Measurements from ENCODE around the gene FOXF2.

The FOXF2 gene

DNA sequence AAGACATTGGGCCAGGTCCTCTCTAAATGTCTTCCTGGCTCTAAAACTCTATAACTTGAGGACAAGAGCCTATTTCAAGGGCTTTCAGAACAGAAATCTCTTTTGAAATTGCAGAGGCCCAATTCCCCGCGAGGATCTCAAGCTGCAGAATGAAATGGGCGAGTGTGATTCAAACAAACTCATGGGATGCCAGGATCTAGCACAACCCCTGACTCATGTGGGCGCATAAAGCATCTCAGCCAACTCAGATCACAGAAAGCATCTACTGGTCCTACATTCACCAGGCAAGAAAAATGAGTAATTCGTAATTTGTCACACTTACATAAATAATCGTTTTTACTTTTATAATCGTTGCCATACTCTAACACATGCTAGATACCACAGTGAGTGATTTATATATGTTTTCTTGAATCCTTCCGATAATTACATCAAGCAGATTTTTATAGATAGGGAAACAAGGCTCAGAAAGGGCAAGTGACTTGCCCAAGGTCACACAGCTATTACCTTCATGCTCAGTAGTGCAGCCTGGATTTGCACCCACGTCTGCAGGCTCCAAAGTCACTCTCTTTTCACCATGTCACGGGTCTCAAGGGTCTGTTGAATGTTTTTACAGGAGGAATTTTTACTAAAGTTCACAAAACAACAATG lies 26.2 kb downstream of the FOXF2 start:
- DNase-seq = no peak

DNA sequence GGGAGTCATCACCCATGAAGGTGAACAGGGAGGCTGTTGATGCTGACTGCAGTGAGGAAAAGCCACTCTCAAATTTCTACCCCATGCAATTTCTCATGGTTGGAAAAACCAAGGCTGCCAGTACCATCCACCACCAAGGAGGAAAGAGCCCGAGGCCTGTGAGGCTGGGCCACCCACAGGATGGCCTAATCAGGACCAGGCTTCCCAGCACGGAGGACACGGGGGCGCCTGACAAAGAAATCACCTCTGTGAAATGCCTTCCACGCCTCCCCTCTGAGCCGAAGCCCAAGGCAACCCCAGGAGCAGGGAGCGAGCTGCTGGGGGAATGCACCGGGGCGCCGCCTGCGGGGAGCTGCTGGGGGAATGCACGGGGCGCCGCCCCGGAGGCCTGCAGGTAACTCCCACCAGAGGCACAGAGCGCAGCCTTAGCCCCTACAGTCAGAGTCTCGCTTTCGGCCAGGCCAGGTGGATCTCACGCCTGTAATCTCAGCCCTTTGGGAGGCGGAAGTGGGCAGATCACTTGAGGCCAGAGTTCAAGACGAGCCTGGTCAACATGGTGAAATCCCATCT lies 26.9 kb downstream of the FOXF2 start:
- DNase-seq = no peak

DNA sequence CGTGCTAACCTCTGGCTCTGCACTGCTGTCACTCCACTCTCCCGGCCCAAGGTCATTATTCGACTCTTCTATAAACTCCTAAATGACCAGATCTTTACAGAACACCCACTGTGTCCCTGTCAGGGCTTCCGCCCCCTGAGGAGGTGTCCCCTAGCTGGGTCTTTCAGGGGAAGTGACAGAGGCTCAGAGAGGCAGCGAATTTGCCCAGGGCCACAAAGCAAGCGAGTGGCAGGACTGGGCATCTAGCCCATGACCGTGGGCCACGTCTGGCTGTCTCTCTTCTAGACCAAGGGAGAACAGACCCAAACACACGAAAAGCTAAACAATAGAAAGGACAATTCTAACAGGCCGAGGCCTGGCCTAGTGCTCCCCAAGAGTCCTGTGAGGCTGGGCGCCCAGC lies 27.4 kb downstream of the FOXF2 start:
- DNase-seq = no peak

DNA sequence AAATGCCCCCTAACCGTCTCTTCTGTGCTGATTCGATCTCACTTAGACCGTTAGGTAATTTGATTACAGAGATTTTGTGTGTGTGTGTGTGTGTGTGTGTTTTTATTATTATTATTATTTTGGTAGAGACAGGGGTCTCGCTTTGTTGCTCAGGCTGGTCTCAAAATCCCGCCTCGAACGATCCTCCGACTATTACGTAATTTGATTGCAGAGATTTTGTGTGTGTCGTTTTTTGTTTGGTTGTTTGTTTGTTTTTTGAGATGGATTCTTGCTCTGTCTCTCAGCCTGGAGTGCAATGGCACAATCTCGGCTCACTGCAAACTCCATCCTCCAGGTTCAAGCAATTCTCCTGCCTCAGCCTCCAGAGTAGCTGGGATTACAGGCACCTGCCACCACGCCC lies 28.3 kb downstream of the FOXF2 start:
- DNase-seq = no peak

DNA sequence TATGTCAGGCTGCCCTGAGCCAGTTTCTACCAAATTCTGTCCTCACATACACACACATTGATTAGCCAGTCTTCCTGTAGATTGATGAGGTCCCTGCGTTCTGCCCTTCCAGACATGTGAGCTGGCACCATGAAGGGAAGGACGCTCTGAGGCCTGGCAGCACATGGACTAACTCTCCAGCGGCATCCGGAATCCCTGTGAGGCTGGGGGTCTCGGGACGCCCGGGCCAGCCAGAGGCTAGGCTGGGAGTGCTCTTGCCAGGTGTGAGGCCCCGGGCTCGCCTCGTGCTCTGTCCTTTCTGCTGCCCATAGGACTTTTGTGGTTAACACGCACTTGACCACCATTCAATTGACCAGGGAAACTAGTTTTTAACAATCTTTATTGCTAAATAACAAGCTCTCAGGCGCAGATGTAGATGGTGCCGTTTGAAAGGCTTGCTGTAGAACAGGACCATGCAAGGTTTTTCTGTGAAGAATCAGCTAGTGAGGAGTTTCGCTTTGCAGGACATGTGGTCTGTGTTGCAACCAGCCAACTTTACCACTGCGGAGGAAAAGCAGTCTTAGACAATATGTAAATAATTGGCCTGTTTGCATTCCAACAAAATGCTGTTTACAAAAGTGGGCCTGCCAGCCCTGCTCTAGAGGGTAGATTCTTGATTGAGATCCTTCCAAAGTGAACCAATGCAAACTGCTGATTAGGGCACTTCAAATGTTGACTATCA lies 29.3 kb downstream of the FOXF2 start:
- no peak for DNase-seq

DNA sequence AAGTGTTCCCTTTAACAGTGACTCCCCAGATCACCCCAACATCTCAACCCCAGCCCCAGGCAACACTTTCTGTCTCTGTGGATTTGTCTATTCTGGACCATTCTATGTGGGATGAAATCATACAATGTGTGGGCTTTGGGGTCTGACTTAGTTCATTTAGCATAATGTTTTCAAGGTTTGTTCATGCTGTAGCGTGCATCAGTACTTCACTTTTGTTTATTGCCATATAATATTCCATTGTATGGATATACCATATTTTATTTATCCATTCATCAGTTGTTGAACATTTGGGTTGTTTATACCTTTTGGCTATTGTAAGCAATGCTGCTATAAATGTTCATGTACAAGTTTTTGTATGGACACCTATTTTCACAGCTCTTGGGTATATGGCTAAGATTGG lies 31.0 kb downstream of the FOXF2 start:
- DNase-seq = no peak

DNA sequence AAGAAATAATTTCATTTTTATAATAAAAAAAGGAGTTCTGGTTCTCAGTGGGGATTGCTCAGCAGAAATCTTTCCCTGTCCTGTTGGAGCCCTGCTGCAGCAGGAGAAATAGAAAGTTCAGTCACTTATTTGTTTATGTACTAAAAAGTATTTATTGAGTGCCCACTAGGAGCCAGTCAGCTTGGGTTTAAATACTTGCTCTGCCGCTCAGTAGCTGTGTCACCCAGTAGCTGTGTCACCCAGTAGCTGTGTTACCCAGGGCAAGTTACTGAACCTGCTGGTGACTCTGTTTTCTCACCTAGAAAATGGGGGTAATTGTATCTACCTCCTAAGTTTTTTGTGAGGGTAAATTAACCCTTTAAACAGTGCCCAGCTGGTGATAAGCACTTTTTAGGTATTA lies 32.9 kb downstream of the FOXF2 start:
- DNase-seq = no peak

DNA sequence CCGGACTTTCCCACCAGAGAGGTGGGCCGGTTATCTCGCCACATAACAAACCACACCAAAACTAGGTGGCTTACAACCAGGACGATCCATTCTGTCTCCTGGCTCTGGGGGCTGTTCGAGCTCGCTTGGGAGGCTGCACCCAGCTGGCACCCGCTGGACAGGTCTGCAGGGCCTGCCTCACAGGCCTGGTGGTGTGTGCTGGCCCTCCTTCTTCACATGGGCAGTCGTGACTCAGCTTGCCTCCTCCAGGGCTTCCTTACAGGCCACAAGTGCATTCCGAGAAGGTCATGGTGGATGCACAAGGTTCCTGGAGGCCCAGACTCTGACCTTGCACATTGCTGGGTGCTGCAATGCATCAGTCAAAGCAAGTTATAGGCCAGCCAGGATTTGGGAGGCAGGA lies 34.2 kb downstream of the FOXF2 start:
- no peak for DNase-seq

DNA sequence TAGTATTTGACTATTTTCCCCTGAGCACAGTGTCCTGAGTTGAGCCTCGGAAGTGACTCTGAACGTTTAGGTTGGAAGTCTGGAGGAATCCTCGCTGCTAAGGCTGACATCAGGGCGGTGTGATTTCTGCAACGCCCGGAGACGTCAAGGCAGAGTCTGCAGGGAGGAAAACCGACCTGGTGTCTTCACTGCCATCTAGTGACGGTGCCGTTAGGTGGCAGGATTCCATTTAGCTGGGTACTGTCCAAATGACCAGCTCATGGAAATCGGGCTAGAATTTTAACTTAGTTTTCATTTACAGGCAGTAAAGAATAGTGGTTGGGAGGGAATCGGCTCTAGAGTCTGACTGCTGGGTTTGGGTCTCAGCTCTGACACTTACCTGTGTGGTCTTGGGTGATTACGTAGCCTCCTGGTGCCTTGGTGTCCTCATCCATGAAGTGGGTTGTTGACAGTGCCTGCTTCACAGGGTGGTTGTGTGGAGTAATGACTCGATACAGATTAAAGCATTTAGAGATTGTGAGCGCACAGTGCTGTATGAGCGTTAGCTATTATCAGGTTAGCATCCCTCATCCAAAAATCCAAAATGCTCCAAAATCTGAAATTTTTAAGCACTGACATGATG lies 35.0 kb downstream of the FOXF2 start:
- no peak for DNase-seq

DNA sequence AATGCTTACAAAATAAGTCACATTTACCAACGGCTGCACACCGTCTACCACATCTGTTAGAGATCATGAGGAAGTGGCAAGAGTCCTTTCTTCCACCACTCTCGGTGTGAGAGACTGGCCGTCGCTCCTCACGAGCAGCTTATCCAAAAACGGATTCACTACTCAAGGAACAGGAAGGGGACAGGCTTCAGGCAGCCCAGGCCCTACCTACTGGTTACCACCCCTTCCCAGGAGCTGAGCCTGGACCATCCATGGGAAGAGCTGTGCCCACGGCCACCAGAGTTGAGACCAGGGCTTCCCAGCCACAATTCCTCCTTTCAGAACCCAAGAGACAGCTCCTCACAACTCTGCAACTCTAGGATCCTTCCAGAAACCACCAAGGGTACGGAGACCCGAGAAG lies 37.0 kb downstream of the FOXF2 start:
- no peak for DNase-seq

DNA sequence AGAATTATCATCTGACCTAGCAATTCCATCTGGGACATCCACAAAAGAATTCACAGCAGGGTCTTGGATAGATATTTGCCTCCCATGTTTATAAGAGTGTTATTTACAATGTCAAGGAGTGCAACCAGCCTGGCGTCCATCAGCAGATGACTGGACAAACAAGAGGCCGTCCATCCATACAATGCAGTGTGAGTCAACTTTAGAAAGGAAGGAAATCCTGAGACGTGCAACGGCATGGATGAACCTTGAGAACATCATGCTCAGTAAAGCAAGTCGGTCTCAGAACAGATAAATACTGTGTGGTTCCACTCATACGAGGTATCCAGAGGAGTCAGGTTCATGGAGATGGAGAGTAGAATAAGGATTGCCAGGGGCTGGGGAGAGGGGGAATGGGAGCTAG lies 46.4 kb downstream of the FOXF2 start:
- no peak for DNase-seq

DNA sequence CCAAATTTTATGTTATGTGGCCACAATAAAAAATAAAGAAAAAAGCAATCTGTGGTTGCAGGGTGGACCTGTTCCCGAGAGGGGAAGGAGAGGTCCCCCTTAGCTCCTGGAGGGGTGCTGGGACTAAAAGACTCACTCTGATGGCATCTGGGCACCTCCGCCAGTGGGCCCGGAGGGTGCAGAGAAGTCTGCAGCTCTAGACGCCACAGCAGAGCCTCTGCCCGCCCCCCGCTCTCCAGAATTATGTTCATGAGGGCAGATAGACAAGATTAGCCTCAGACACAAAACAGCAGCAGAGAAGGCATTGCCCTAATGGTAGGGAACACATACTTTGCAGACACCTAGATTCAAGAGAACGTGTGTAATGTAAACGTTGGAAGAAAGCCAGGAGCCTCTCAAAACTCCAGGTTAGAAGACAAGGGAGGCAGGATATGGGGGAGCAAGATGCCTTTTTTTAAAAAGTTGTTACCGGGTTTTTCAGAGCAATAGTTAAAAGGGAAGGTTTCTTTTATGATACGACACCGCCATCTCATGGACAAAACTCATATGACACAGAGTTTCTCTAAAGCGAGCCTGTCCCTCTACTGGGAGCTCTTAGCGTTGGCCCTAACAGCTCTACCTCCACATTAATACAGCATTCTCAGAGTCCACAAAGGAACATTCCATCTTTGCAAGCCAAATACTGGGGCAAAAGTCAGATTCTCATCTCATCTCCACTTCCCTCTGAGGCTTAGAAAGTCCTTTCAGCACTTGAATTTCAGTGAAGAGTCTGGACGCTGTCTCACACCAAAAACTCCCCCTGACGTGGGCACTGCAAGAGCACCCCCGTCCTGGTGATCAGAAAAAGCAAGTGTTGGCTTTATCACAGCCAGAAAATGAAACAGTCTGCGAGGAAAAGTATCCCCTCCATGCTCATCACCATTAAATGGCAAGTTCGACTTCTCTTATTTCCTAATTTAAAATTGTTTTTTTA lies 47.2 kb downstream of the FOXF2 start:
- no peak for DNase-seq

DNA sequence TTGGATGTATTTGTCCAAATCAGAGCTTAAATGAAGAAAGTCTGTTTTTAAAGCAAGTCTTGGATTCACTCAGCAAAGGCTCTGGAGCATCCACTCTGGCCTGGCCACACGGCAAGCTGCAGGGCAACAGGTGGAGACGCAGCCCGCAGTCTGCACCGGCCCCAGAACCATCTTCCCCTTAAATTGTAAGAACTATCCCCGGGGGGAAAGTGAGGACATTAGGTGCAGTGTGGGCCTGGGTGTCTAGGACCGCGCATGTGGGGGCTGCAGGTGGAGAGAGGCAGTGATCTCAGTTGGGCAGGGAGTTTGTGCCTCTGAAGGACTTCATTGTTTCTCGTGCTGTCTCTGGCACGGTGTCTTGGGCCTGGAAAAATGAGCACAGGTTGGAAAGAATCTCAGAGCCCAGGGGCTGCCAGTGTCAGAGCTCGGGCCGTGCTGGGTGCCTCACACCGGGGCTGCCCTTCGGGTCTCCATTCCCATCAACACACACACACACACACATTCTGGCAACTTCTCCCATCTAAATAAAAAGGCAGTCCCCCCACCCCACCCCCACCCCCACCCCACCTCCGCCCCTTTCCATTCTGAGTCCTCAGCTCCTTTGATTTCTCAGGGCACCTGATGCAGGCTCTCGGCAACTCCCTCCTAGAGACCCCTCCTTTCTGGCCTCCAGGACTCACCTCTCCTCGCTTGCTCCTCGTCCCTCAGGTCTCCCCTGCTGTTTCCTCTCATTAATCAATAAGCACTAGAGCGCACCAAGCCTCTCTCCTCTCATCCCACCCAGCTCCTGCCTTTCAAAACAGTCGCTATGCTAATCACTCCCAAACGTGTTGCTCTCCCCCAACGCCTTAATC lies 48.4 kb downstream of the FOXF2 start:
- DNase-seq = no peak

DNA sequence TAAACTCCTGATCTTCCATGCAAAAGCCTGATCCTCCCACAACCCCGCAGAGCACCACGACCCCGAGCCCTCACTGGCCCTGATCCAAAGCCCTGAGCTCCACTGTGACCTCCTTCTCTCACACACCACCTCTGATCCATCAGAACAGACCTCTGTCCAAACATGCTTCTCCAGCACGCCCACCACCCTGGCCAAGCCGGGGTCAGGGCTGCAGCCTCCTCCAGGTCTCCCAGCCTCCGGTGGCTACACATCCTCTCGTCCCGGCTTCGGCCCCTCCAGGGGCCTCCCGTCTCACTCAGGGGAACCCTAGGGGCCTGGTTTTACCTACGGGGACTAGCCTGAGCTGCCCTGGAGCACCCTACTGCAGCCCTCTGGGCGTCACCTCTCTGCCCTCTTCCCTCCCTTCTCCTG lies 49.1 kb downstream of the FOXF2 start:
- DNase-seq = no peak

DNA sequence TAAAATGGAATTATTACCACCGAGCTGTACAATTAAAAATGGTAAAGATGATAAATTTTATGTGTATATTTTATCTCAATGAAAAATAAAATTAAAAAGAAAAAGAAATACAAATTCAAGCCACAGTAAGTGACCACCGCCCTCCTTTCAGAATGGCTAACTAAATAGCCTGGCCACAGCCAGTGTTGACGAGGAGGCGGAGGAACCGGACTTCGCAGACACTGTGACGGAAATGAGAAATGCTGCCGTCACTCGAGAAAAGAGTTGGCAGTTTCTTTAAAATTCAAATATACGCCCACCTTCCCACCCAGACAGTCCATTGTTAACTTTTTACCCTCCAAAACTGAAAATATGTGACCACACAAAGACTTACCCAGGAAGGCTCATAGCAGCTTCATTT lies 50.0 kb downstream of the FOXF2 start:
- DNase-seq = no peak

DNA sequence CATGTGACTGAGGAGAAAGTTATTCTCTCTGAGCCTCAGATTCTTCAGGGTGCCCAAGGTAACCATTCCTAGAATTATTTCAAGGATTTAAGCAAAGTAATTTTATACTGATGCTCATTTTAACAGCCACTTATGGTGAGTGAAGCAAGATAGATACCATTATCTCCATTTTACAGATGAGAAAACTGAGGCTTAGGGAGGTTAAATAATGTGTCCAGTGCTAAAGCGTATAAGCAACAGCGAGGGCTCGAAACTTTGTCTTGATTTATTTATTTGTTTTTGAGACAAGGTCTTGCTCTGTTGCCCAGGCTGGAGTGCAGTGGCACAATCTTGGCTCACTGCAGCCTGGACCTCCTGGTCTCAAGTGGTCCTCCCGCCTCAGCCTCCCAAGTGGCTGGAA lies 53.6 kb downstream of the FOXF2 start:
- DNase-seq = no peak

All from stimulated activated CD4-positive, alpha-beta T cell treated with anti-CD3 and anti-CD28 coated beads, Interleukin-4, amount 100 ng/mL, for 1 hour (primary cell).